GM19351 (cell line): ENCODE results near the gene TELO2.

Source experiments
- ATAC-seq: cut with Tn5 transposase; IDR thresholded peaks from one replicate; pipeline ENCODE4 v1.9.1; 2021; ENCODE audit warnings: mild to moderate bottlenecking, moderate library complexity; ENCODE audit not compliant: unreplicated experiment

Gene TELO2

GRCh38 chr16:1550069-1550468 is 56.9 kb downstream of the TELO2 start:
- no peak for ATAC-seq

- ATAC-seq = no peak
These were observed 57.5 kb downstream of the TELO2 start for GRCh38 chr16:1550696-1551095.

GRCh38 chr16:1551166-1551565 is 58.0 kb downstream of the TELO2 start:
- no peak for ATAC-seq

- no peak for ATAC-seq
These were observed 59.0 kb downstream of the TELO2 start for GRCh38 chr16:1552129-1552528.

DNA sequence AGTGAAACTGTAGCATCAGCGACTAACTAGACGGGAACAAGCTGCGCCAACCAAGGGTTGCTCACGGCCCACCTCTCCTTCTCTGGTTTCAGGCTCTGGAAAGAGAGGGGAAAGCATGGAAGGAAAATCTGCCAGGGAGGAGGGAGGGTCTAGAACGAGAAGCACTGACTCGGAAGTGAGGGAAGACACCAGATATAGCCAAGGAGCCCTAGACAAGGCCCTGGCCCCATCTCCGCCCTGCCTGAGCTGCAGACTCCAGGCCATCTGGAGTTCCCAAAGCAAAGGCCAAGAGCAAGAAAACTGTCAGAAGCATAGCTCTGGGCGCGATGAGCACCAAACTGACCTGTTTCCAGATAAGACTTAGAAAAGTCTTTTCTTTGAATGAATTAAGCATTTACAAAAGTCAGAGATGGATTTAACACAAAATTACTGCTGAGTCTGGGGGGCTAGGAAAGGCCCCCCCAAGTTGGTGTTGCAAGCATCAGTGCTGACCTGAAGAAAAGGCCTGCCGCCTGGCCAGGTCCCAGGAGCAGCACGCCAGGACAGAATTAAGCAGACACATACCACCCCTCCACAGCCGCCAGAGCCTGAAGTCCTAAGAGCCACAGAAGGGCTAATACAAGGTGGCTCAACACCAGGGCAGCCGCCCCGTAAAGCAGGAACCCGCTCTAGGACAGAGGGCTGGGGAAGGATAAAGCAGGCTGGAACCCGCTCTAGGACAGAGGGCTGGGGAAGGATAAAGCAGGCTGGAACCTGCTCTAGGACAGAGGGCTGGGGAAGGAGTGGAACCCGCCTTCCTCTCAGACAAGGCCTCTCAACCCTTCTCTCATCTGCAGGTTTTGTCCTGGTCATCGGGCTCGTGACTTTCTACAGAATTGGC is 61.0 kb downstream of the TELO2 start:
- ATAC-seq = no peak

- ATAC-seq = no peak
These were observed 61.8 kb downstream of the TELO2 start for GRCh38 chr16:1554826-1555445.

GRCh38 chr16:1556254-1556653 is 63.1 kb downstream of the TELO2 start:
- no peak for ATAC-seq

DNA sequence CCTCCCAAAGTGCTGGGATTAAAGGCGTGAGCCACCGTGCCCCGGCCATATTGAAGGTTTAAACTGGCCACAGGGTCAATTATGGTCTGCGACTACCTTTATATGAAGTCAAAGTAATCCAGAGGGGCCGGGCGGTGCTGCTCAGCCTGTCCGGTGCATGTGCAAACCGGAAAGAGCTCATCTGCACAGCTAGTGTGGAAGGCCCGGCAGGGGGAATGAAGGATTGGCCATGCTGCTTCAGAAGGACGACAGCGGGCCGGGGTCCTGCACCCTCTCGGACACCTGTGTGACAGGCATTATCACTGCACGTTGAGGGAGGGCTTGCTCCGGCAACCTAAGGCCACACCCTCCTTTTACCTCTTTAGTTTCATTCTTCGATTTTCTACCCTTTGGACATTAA is 63.9 kb downstream of the TELO2 start:
- ATAC-seq = no peak

GRCh38 chr16:1557576-1557975 is 64.4 kb downstream of the TELO2 start:
- no peak for ATAC-seq

- ATAC-seq = no peak
These were observed 66.4 kb downstream of the TELO2 start for GRCh38 chr16:1559446-1559975.
